ENCODE measurements around the gene GAB1. TPM values are rescaled to one million over a fixed set of nuclear protein-coding genes. Genes with fewer than 3 reads are reported as not detected.
A peak's percentile ranks its signal among the peaks of the same experiment; 100 is the strongest.

GAB1 gene
- total RNA-seq, 1 donor from 2014 or later, result 44.6 TPM

- no peaks in the 10 kb centered on the region for H3K9me3 Mint-ChIP-seq
- H3K36me3 Mint-ChIP-seq, result no peaks in the 10 kb centered on the region
- no peak overlapping the region for H3K4me3 Mint-ChIP-seq
- TF ChIP-seq CTCF (IDR thresholded peaks at IDR 0.05; ENCODE audit: unreplicated experiment), result peak; percentile 58
- H3K4me1 Mint-ChIP-seq, result no peaks in the 10 kb centered on the region
- H3K27ac Mint-ChIP-seq, result no peak overlapping the region
- H3K27me3 Mint-ChIP-seq (ENCODE audit: low read depth), result peaks cover 5% of the 10 kb centered on the region
- DNase-seq (ENCODE audit: low spot score in 2 of 2, unreplicated experiment in 2 of 2), result no peak
Measured at GRCh38 chr4:143482840-143483239, 146.2 kb downstream of the GAB1 start.

- TF ChIP-seq CTCF (IDR thresholded peaks at IDR 0.05; ENCODE audit: unreplicated experiment), result no peak
- Mint-ChIP-seq H3K27me3 (ENCODE audit: low read depth) (peaks cover 5% of the 10 kb centered on the region), H3K36me3 (no peaks in the 10 kb centered on the region), H3K4me1 (no peaks in the 10 kb centered on the region), H3K9me3 (peaks cover 15% of the 10 kb centered on the region), H3K4me3 (no peak overlapping the region), H3K27ac (no peak overlapping the region)
- DNase-seq (ENCODE audit: low spot score in 2 of 2, unreplicated experiment in 2 of 2), result no peak
Measured at GRCh38 chr4:143486314-143486713, 149.6 kb downstream of the GAB1 start.

GRCh38 chr4:143488687-143489086 lies 152.0 kb downstream of the GAB1 start:
- TF ChIP-seq CTCF (IDR thresholded peaks at IDR 0.05; ENCODE audit: unreplicated experiment), result no peak
- no peaks in the 10 kb centered on the region for H3K4me1 Mint-ChIP-seq
- H3K9me3 Mint-ChIP-seq, result peaks cover 34% of the 10 kb centered on the region
- peaks cover 5% of the 10 kb centered on the region for H3K27me3 Mint-ChIP-seq (ENCODE audit: low read depth)
- DNase-seq (ENCODE audit: low spot score in 2 of 2, unreplicated experiment in 2 of 2), result no peak
- no peak overlapping the region for H3K4me3 Mint-ChIP-seq
- no peak overlapping the region for H3K27ac Mint-ChIP-seq
- no peaks in the 10 kb centered on the region for H3K36me3 Mint-ChIP-seq

- DNase-seq (ENCODE audit: low spot score in 2 of 2, unreplicated experiment in 2 of 2), result no peak
- Mint-ChIP-seq H3K9me3 (peaks cover 34% of the 10 kb centered on the region), H3K4me3 (no peak overlapping the region), H3K27ac (no peak overlapping the region), H3K27me3 (ENCODE audit: low read depth) (peaks cover 5% of the 10 kb centered on the region), H3K36me3 (no peaks in the 10 kb centered on the region), H3K4me1 (no peaks in the 10 kb centered on the region)
- no peak for TF ChIP-seq CTCF (IDR thresholded peaks at IDR 0.05; ENCODE audit: unreplicated experiment)
Measured at GRCh38 chr4:143489106-143489505, 152.4 kb downstream of the GAB1 start.

GRCh38 chr4:143498021-143498420 lies 161.3 kb downstream of the GAB1 start:
- Mint-ChIP-seq H3K27me3 (ENCODE audit: low read depth) (no peaks in the 10 kb centered on the region), H3K36me3 (no peaks in the 10 kb centered on the region), H3K27ac (no peak overlapping the region), H3K4me1 (no peaks in the 10 kb centered on the region), H3K4me3 (no peak overlapping the region), H3K9me3 (peaks cover 5% of the 10 kb centered on the region)
- no peak for DNase-seq (ENCODE audit: low spot score in 2 of 2, unreplicated experiment in 2 of 2)
- no peak for TF ChIP-seq CTCF (IDR thresholded peaks at IDR 0.05; ENCODE audit: unreplicated experiment)

- Mint-ChIP-seq H3K4me1 (no peaks in the 10 kb centered on the region), H3K4me3 (no peak overlapping the region), H3K27ac (no peak overlapping the region), H3K27me3 (ENCODE audit: low read depth) (peaks cover 4% of the 10 kb centered on the region), H3K9me3 (no peaks in the 10 kb centered on the region), H3K36me3 (no peaks in the 10 kb centered on the region)
- no peak for TF ChIP-seq CTCF (IDR thresholded peaks at IDR 0.05; ENCODE audit: unreplicated experiment)
- DNase-seq (ENCODE audit: low spot score in 2 of 2, unreplicated experiment in 2 of 2), result no peak
Measured at GRCh38 chr4:143502231-143502630, 165.6 kb downstream of the GAB1 start.

Data from mesothelial cell of epicardium (in vitro differentiated cells).